ENCODE data around the gene GRIK4.

Gene GRIK4

DNA sequence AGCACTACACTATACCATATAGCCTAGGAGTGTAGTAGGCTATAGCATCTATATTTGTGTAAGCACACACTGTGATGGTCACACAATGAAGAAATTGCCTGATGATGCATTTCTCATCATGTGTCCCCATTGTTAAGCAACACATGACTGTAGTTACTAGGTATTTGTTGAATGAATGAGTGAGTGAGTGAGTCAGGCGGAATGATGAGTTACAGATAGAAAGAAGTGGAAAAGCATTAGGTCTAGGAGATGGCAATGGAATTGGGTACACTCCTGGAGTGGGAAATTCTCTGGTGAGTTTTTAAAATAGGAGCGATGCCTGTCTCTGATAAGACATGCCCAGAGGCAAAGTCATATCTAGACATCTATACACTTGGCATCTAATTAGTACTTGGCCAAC is 351.8 kb downstream of the GRIK4 start:
- DNase-seq, result no peak

DNA sequence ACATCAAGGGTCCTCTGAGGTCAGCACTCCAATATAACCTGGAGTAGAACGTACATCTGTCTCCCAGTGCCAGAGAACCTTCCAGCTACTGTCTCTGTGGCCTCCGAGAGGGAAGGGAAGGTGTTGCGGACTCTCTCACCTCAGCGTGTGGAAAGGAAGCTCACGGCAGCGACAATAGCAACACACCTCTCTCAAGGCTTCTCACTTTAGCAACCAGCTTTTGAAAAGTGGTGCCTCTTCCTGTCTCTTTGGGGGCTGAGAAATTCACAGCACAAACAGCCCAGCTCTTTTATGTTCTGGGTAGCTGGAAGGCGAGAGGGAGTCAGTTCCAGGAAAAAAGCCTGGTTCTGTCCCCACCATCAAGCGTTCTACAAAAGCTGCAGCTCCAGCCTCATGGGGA is 355.5 kb downstream of the GRIK4 start:
- DNase-seq, result no peak

DNA sequence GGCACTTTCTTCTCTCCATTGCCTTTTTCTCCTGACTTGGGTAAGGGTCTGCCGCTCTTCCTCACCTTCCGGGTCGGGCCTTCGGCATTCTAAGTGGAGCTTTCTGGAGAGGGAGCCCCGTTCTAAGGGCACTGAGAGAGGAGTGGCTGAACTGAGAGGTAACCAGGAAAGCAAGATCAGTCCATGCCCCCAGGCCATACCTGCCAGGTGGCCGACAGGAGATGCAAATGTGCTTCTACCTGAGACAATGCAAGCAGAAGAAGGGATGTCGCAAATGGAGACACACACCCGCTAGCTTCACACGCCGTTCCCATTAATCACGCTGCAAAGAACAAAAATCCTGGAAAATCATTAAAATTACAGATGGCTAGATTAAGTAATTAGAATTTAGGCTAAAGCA is 356.0 kb downstream of the GRIK4 start:
- DNase-seq, result no peak

DNA sequence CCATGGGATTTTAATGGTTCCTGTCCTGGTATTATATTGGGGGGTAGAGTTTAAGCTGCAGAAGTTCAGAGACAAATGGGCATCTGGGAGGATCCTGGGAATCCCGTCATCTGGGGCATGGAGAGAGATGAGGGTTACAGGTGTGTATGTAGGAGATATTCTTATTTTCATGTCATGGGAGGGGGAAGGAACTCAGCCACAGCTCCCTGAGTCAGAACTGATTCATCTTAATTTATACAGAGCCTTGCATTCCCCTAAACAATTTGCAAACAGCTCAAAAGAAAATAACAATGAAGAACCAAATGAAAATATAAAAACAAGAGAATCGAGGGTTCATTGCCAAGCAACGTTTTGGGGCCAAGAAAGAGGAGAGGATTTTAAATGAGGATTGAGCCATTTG is 356.4 kb downstream of the GRIK4 start:
- no peak for DNase-seq

DNA sequence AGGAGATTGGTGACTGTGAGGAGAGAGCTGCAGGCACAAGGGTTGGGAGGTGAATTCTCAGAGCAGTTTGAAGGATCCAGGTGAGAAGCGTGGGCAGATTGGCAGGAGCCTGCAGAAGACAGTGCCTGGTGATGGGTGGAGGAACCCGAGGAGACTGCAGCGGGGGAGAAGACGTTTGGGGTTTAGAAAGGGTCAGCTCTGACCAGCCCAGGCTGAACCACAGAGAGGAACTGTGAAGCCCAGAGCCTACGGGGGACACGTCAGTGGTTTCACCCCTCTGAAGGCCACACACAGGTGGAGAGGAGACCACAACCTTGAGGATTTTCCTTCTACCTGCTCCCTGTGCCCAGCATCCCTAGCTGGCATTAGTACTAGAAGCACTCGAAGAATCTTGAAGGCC is 357.5 kb downstream of the GRIK4 start:
- no peak for DNase-seq

DNA sequence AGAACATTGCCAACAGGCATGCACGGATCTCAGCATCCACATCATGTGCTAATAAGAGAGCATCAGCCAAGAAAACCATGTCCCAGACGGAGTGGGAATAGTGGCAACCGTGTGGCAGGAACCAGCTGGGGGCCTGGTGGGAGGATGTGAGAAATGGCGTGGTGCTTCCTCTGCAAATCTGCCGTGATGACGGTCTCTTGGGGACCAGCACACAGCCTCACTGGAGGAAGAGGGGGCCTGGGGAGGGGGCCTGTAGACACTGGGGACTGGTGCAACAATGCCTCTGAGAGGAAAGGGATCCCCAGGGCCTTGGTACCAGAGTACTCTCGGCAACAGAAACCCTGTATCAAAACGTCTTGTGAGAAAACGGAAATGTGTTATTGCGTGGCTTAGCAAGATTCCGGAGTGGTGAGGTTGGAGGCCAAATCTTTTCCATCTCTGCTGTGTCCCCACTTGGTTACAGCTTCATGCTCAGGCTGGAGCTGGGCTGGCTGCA is 358.0 kb downstream of the GRIK4 start:
- DNase-seq, result no peak

DNA sequence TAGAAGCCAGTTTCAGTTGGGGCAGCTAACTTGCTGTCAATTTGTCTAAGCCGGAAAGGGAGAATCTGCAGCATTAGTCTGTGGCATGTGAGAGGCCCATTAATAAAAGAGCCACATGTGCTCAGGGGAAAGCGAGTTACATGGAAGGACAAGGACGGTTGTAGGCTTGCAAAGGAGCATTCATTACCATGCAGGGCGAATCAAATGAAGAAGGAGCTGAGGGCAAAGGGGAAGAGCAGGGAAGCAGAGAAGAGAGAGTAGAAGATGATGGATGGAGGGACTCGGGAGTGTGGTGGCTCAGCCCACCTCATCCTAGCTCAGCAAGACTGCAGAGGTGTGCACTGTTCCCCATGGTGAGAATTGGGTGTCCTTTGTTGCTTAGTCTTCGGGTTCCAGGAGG is 359.6 kb downstream of the GRIK4 start:
- no peak for DNase-seq

DNA sequence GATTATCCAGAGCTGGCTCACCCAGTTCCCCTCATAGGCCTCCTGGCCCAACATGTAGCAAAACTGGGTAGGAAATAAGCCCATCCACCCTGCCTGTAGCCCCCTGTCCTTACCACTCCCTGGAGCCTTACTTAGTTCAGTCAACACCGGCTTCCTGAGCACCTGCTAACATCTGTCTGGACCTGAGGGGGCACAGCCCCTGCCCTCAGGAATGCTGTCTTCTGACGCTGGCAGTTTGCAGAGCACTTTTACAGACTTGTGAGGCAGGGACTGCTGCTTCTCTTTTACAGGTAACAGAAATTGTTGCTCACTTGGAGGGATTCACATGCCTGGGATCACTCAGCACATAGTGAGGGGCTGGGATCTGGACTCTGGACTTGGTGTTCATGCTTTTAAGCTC is 360.4 kb downstream of the GRIK4 start:
- DNase-seq, result no peak

DNA sequence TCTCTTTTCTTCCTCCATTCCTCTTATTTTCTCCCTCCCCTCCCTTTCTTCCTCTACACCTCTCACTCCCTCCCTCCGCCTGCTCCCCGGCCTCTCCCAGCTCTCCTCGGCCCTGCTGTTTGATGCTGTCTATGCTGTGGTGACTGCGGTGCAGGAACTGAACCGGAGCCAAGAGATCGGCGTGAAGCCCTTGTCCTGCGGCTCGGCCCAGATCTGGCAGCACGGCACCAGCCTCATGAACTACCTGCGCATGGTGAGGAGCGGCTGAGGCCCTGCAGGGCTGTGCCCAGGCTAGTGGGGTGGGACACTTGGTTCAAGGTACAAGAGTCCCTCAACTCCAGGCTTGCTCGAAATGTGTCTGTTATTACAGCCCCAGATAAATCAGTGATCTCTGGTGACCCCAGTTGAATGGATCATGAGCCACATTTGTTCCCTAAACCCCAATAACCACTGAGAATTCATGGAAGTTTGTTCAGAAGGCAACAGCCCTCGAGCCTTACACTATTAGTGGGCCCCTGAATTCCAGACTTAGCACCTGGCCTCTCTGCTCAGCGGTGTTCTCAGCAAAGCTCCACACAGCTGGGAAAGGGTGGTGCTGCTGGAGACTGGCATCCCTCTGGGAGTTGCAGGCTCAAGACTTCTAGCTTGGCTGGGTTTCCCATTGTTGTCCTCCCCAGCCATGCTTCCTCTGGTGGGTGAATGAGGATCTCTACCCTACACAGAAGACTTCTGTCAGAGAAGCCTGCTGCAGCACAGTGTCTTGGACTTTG is 362.6 kb downstream of the GRIK4 start:
- no peak for DNase-seq

DNA sequence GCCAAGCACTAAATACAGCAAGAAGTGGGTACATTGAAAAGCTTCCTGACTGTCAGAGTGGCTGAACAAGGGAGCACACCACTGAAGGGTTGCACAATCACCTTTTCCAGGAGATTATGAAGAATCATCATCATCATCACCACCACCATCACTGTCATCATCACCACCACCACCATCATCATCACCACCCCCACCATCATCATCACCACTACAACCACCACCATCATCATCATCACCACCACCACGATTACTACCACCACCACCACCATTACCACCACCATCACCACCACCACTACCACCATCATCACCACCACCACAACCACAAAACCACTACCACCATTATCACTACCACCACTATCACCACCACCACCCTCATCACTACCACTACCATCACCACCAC is 364.4 kb downstream of the GRIK4 start:
- no peak for DNase-seq

DNA sequence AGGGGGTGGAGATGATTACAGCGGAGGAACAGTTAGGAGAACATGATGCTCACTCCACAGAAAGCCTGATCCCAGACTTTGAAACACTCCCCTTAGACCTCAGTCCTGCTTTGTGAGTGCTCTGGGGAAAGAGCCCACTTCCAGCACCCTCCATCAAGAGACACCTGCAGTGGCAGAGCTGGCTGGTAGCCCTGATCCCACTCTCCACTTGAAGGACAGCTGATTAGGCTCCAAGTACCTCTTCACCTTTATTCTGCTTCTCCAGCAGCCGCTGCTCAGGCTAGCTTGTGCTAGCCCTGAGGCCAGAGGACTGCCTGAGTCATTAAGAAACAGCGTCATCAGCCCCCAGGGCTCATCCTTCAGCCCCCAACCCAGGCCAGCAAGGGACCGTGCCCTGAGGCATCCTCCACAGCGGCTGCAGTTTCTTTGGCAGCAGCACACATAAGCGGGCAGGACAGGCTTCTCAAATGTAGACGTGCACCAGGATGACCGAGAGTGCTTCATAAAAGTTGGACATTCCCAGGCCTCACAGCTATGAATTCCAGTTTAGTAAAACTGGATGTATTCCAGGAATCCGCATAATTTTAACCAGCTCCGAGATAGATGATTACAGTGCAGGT is 366.3 kb downstream of the GRIK4 start:
- DNase-seq, result no peak

DNA sequence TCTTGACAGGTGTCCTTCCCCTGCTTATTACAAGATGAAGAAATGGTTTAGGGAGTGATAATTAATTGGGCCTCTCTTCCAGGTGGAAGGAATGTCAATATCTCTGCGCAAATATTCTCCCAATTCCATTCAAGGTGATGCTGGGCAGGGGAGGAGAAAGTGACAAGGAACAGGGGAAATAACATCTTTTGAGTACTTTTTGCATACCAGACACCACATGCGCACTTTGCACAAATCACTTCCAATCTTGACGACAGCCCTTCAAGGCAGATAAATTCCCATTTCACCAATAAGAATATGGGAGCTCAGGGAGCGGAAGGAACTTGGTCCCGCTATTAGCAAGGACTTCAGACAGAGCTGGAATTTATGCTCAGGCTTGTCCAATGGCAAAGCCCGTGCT is 367.2 kb downstream of the GRIK4 start:
- no peak for DNase-seq

DNA sequence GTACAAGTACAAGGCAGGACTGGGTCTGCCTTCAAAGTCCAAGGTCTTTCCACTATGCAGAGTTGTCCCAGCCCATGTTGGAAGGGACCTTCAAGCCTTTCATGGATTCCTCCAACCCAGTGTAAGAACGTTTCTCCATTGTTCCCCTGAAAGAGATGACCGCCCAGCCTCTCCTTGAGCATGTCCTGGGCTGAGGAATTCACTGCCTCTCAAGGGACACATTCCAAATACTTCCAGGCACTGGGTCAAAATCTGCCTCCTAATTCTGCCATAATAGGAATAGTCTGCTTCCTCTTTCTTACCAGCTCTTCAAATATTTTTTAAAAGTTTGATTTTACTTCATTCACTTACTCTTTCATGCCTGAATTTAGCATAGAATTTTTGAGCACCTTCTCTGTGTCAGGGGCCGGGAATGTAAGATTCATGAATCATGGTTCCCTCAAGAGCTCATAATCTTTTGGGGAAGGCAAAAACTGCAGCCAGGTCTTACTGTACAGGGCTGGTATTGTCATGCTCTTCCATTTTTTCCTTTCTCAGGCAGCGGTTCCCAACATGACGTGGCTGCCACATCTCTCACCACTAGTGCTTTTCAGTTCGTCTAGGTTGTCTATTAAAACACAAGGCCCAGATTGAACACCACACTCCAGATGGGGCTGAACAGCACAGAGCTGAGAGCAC is 369.1 kb downstream of the GRIK4 start:
- no peak for DNase-seq

DNA sequence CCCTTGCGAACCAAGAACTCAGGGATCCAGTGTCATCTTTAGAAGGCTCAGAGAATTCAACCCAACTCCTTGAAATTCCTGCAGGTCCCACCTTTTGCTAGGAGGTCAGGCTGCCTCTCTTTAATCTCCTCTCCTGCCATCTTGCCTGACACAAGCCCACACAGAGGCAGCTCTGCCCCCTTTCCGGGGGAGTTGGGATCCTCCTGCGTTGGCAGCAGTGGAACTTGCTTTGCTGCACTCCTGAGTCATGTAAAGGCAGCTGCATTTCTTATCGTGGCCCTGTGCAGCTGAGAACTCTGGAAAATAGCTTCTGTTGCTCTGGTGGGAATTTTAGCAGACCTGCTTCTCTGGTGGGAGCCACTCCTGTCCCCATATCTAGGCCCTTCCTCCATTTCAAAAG is 370.0 kb downstream of the GRIK4 start:
- DNase-seq, result no peak

DNA sequence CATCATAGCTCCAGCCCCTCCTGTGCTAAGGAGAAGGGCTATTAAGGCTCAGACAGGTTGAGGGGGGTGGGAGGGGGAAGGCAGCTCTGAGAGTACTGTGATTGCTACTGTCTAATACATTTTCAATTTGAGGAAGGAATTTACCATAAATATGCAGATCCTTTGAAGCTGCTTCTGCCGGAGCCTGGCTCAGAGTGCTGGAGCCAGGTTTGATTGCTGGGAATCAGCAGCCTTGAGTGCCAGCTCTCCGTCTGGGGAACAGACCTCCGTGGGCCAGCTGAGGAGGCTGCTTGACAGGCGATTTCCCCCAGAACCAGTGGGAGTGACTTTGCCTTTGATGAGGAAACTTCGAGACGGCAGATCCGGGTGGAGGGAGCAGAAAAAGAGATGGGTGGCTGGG is 370.6 kb downstream of the GRIK4 start:
- no peak for DNase-seq

DNA sequence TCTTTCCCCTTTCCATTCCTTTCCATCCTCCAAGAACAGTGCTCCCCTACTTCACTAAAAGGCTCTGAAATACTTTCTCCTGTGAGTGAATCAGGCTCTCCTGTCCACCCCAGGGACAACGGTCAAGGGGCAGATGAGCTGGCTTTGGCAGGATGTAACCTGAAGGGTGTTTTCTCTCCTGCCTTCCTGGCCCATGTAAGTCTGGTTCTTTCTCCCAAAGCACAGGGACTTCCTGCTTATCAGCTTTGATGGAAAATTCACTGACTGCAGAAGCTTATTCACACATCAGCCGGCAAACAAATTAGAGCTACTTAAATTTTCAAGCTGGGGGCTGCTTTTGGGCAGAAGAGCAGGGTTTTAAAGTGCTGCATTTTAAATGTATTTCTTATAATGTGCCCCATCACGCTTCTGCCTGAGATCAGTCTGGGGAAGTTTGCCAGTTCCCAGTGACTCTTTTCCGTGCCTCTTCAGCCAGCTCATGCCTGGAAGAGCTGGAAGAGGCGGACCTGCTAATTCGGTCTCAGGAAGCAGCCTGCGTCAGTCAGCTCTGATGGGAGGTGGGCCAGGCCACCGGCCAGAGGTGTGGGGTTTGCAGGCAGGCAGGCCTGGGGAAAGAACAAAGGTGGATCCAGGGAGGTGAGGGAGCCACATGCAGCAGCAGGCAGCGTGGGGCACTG is 372.0 kb downstream of the GRIK4 start:
- no peak for DNase-seq

DNA sequence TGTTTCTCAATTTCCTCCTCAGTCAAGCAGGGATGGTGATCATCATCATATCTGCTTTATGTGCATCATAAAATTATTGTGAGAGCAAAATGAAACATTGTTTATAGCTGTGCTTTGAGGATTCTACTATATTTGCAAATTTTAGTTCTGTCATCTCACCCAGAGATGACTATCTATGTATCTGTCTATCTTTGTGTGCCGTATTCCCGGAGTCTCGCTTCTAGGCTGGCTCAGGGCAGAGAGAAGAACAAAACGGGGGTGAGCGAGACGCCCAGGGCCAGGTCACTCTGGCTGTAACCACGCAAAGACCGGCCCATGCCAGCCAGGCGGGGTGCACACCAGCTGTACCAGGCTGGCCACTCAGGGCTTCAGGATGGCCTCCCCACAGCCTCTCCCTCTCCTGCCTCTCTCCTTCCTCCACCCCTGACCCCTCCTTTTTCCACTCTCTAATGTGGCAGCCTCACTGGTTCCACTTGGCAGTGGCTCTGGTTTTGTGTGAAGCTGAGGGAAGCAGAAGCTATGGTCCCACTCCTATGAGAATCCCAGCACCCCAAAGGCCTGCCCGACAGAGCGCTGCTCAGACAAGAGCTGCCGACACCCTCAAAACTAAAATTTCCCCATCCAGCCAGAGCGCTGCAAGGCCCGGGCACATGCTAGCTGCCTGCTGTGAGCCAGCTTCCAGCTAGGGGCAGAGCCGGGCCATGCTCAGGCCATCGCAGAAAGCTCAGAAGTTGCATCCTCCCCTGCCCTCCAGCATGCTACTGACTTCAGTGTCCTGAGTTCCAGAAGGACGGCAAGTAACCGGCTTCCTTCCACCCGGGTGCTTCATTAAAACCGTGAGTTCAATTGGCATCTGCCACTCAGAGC is 372.8 kb downstream of the GRIK4 start:
- DNase-seq, result no peak

DNA sequence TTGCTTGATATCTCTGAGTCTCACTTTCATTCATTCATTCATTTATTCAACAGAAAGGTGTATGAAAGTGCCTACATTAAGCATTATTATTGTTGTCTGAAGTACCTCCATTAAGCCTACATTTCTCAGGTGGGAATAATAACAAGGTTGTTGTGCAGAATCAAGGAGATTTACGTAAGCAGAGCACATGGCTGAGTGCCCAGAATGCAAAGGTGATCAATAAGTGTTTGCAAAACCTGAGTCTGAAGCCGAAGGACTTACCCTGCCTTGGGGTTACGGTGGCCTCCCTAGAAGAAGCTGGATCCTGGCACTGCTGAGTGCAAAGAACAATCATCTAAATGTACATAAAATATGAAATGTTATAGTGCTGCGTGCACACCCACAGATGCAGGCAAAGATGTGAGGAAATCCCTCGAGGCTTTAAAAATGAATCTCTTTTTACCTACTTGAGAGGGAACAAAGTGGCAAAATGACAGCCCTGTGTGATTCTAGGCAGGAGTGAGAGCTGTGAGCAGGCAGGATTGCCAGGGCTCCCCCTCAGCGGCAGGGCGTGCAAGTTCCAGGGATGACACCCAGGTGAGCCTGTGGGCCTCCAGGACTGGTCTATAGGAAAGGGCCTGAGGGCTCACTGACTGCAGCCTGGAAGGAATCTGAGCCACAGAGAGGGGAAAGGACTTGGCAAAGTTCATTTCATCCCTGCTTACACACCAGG is 379.2 kb downstream of the GRIK4 start:
- DNase-seq, result no peak

DNA sequence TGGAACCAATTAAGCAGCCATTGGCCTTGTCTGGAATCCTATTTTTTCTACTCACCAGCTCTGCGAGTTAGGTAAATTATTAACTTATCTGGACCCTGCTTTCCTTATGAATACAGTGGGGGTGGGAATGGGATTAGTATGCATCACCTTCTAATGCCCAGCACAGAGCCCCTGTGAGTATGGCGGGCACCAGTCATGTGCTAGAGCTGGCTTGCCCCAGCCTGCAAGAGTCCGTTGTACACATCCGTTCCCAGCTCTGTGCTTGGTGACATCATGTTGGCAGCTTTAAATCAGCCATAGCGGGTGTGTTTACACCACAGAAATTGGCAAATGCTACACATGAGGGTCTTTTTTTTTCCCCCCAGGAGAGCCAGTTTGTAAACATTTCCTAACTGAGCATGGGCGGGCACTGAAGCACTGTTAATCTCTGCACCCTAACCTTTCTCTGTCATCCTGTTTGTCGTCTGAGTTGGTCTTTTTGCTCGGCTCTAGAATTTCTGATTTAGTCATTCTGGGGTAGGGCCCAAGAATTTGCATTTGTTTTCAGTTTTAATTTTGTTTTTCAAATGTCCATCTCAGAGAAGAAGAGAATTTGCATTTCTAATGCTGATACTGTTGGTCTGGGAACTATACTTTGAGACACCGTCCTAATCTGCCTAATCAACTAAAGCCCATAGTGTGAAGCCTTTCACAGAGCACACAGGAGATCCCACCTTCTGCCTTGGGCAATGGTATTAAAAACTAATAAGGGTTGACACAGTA is 382.1 kb downstream of the GRIK4 start:
- DNase-seq, result no peak

DNA sequence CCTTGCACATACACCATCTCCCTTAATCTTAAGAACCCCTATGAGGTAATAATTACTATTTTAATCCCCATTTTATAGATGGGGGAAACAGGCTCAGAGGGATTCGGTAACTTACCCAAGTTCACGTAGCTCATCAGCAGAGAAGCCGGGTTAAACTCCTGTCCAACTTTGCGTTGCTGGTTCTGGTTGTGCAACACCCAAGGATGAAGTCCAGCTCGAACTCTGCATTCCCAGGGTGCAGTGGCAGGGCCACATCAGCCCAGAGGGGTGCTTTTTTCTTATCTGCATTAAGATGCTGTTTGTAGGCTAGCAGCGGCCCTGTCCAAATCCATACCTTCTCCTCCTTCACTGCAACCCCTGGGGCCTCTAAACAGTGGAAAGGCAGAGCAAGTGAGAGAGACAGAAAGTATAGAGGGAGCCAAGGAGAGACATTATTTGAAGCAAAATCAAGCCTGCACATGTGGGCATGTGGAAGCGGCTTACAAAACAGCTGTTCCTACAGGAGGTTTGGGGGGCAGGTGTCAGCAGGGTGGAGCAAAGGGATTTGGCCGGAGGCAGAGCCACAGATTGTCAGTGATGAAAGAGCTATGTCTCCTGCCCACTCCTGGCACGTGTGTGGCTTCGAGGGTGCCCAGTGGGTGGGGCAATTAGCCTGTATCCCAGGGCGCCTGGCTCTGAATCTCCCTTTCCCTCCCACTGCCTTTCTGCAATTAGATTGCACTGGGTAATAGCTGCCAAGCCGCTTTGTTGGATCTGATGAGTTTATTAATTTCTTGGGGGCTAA is 382.8 kb downstream of the GRIK4 start:
- no peak for DNase-seq

Measured in activated CD4-positive, alpha-beta T cell treated with anti-CD3 and anti-CD28 coated beads, Interleukin-2, amount 50 U/mL, for 1 hour (primary cell).